ENCODE results near the gene TEX13A.
"Not testable (repeated sequence)": the region's sequence is repeated elsewhere in the genome, so short reads cannot be mapped to it uniquely, and the experiment has no call there.

TEX13A gene

GRCh38 chrX:105263171-105263570 lies 42.7 kb upstream of the TEX13A start:
- DNase-seq (ENCODE audit: low read depth) = no peak
- no peak overlapping the region for H3K4me3 ChIP-seq (ENCODE audit: low read depth, low read length)
- TF ChIP-seq CTCF (IDR thresholded peaks at IDR 0.05; ENCODE audit: insufficient read depth, low read depth, low read length, missing control alignments) = no peak

- no peak for TF ChIP-seq CTCF (IDR thresholded peaks at IDR 0.05; ENCODE audit: insufficient read depth, low read depth, low read length, missing control alignments)
- no peak for DNase-seq (ENCODE audit: low read depth)
- no peak overlapping the region for H3K4me3 ChIP-seq (ENCODE audit: low read depth, low read length)
Observed at GRCh38 chrX:105260291-105261043, 40.0 kb upstream of the TEX13A start.

- no peak for DNase-seq (ENCODE audit: low read depth)
- no peak for TF ChIP-seq CTCF (IDR thresholded peaks at IDR 0.05; ENCODE audit: insufficient read depth, low read depth, low read length, missing control alignments)
- H3K4me3 ChIP-seq (ENCODE audit: low read depth, low read length) = no peak overlapping the region
Observed at GRCh38 chrX:105241056-105241455, 20.6 kb upstream of the TEX13A start.

- DNase-seq (ENCODE audit: low read depth); H3K4me3 ChIP-seq (ENCODE audit: low read depth, low read length): not testable (repeated sequence)
Observed at GRCh38 chrX:105237407-105237806, 16.9 kb upstream of the TEX13A start.

- DNase-seq (ENCODE audit: low read depth) = no peak
- no peak overlapping the region for H3K4me3 ChIP-seq (ENCODE audit: low read depth, low read length)
- no peak for TF ChIP-seq CTCF (IDR thresholded peaks at IDR 0.05; ENCODE audit: insufficient read depth, low read depth, low read length, missing control alignments)
Observed at GRCh38 chrX:105229146-105229545, 8.7 kb upstream of the TEX13A start.

GRCh38 chrX:105228602-105229001 lies 8.1 kb upstream of the TEX13A start:
- H3K4me3 ChIP-seq (ENCODE audit: low read depth, low read length) = no peak overlapping the region
- no peak for TF ChIP-seq CTCF (IDR thresholded peaks at IDR 0.05; ENCODE audit: insufficient read depth, low read depth, low read length, missing control alignments)
- no peak for DNase-seq (ENCODE audit: low read depth)

- no peak overlapping the region for H3K4me3 ChIP-seq (ENCODE audit: low read depth, low read length)
- no peak for TF ChIP-seq CTCF (IDR thresholded peaks at IDR 0.05; ENCODE audit: insufficient read depth, low read depth, low read length, missing control alignments)
- DNase-seq (ENCODE audit: low read depth) = no peak
Observed at GRCh38 chrX:105226499-105226898, 6.0 kb upstream of the TEX13A start.

Data from GM12865 (cell line).